Gastroesophageal sphincter (tissue), 3 donors: Measurements from ENCODE around the gene NME4.
"Not testable (repeated sequence)": the region's sequence is repeated elsewhere in the genome, so short reads cannot be mapped to it uniquely, and the experiment has no call there.

Experiments
- CTCF ChIP-seq, 4 experiments: fragments of 200-600 bp in 2 of 4; fragments of 450-650 bp in 2 of 4; sonication (generic) in 1 of 4; IDR thresholded peaks; one replicate each; pipeline ENCODE4 v1.5.1; 2017 to 2019; ENCODE audit warnings: antibody characterized with exemption in 4 of 4, mild to moderate bottlenecking in 2 of 4, moderate library complexity in 2 of 4
- POLR2A ChIP-seq, 2 donors: fragments of 450-650 bp; IDR thresholded peaks; one replicate each; pipeline ENCODE4 v1.6.1; 2017; ENCODE audit warnings: antibody characterized with exemption in 2 of 2, mild to moderate bottlenecking in 2 of 2, moderate library complexity in 1 of 2
- POLR2AphosphoS5 ChIP-seq: sonication (generic); formaldehyde crosslinking; IDR thresholded peaks from one replicate; pipeline ENCODE4 v1.6.1; 2017; ENCODE audit warnings: antibody characterized with exemption

DNA sequence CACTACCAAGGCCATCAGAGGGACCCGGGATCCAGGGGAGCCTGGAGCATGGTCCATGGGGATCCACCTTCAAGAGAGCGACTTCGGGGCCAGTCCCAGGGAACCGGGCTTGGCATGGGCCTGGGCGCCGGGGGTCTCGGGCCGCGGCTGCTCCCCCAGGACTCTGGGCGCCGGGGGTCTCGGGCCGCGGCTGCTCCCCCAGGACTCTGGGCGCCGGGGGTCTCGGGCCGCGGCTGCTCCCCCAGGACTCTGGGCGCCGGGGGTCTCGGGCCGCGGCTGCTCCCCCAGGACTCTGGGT is 34.3 kb upstream of the NME4 start:
- not testable (repeated sequence) for TF ChIP-seq POLR2A (IDR thresholded peaks at IDR 0.05); CTCF (IDR thresholded peaks at IDR 0.05); POLR2AphosphoS5
